ENCODE results near the gene BRSK2.

DNA sequence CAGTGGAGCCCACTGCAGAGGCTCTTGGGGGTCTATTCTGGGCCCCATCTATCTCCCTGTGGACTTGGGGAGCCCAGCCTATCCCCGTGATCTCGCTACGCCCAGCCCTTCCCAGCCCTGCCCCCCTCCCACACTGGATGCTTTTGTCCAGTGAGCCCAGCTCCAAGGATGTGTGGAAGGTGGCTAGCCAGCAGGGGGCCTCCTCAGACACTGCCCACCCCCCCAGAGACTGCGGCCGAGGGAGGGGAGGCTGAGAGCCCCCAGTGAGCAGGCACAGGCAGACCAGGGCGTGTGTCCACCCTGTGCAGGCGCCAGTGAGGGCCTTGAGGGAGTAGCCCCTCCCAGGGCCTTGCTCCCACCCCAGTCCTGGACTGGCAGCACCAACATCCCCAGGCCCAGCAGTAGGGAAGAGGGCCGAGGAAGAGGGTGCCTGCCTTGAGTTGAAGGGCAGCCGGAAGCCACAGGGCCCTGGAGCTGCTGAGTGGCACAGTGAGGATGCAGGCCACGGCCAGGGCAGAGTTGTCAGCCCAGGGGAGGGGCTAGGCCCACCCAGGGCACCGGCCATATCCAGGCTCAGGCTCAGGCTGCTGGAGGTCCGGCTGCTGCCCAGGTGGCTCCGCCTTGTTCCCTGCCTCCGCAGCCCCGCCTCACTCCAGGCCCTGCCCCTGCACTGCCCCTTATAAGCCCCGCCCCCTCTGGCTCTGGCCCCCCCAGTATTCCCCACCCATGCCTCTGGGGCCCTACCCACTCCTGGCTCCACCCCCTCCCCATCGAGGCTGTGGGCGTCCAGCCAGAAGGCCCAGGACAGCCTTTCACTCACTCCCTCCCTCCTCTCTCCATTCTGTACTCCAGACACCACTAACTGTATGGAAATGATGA lies 68.8 kb downstream of the BRSK2 start:
- TF ChIP-seq, protein P1, sequence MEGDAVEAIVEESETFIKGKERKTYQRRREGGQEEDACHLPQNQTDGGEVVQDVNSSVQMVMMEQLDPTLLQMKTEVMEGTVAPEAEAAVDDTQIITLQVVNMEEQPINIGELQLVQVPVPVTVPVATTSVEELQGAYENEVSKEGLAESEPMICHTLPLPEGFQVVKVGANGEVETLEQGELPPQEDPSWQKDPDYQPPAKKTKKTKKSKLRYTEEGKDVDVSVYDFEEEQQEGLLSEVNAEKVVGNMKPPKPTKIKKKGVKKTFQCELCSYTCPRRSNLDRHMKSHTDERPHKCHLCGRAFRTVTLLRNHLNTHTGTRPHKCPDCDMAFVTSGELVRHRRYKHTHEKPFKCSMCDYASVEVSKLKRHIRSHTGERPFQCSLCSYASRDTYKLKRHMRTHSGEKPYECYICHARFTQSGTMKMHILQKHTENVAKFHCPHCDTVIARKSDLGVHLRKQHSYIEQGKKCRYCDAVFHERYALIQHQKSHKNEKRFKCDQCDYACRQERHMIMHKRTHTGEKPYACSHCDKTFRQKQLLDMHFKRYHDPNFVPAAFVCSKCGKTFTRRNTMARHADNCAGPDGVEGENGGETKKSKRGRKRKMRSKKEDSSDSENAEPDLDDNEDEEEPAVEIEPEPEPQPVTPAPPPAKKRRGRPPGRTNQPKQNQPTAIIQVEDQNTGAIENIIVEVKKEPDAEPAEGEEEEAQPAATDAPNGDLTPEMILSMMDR (IDR thresholded peaks at IDR 0.05): no peak
- no peak for TF ChIP-seq POLR2A (IDR thresholded peaks at IDR 0.05)
